GM21529 (cell line): Measurements from ENCODE around the gene HMGN4.
A peak's percentile ranks its signal among the peaks of the same experiment; 100 is the strongest.

Experiments
- ATAC-seq: cut with Tn5 transposase; IDR thresholded peaks from one replicate; pipeline ENCODE4 v1.9.1; 2021; ENCODE audit not compliant: unreplicated experiment

Gene HMGN4

DNA sequence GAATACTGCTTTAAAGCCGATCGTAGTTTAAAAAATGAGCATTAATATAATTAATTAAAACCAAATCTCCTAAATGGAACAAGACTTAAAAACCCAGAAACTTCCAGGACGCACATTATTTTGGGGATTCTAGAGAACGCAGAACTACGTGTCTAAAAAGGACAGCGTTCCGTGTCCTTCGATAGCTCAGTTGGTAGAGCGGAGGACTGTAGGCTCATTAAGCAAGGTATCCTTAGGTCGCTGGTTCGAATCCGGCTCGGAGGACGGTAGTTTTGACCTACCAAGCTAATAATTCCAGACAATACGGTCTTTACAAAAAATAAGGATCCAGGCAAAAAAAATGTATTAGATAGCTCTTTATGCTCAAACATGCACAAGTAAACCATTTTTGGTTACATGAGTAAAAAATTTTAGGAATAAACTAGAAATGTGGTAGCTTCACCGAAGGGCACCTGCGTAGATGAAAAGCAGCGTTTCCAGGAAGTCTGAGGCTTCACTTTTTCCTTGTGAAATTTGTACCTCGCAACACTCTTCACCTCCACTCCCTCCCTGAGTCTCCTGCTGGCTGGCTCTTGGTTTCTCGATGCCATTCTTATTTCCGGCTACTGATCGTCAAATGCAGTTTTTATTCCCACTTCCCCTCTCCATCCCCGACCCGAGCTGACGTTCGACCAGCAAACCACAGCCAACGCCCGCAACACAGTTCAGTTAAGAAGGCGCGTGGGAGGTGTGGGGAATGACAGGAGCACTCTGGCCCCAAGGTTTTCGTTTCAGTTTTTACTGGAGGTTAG is 39.0 kb downstream of the HMGN4 start:
- no peak for ATAC-seq

DNA sequence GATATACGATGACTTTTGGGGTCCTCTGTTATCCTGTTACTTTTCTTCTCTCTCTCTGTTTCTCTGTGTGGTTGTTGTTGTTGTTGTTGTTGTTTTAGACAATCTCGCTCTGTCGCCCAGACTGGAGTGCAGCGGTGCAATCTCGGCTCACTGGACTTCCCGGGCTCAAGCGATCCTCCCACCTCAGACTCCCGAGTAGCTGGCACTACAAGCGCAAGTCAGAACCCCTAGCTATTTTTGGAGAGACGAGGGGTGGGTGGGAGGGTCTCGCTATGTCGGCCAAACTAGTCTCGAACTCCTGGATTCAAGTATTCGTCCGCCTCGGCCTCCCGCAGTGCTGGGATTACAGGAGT is 39.5 kb downstream of the HMGN4 start:
- no peak for ATAC-seq

DNA sequence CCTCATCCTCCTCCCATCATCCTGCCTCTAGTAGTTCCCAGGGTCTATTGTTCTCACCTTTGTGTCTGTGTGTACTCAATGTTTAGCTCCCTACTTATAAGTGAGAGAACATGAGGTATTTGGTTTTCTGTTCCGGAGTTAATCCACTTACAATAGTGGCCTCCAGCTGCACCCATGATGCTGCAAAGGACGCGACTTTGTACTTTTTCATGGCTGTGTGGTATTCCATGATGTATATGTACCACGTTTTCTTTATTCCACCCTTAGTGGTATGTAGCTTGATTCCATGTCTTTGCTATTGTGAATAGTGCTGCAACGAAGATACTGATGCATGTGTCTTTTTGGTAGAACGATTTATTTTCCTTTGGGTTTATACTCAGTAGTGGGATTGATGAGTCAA is 40.1 kb downstream of the HMGN4 start:
- ATAC-seq: no peak

- ATAC-seq: no peak
Observed at GRCh38 chr6:26578741-26579140, 40.6 kb downstream of the HMGN4 start.

GRCh38 chr6:26581164-26581915 is 43.2 kb downstream of the HMGN4 start:
- ATAC-seq: no peak

DNA sequence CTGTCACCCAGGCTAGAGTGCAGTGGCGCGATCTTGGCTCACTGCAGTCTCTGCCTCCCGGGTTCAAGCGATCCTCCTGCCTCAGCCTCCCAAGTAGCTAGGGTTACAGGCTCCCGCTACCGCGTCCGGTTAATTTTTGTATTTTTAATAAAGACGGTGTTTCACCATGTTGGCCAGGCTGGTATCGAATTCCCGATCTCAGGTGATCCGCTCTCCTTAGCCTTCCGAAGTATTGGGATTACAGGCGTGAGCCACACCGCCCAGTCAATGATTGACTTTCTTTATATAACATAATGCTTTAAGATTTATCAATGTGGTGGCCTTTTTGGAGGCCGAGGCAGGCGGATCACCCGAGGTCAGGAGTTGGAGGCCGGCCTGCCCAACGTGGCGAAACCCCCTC is 50.8 kb downstream of the HMGN4 start:
- no peak for ATAC-seq

- no peak for ATAC-seq
Observed at GRCh38 chr6:26592649-26593048, 54.5 kb downstream of the HMGN4 start.

DNA sequence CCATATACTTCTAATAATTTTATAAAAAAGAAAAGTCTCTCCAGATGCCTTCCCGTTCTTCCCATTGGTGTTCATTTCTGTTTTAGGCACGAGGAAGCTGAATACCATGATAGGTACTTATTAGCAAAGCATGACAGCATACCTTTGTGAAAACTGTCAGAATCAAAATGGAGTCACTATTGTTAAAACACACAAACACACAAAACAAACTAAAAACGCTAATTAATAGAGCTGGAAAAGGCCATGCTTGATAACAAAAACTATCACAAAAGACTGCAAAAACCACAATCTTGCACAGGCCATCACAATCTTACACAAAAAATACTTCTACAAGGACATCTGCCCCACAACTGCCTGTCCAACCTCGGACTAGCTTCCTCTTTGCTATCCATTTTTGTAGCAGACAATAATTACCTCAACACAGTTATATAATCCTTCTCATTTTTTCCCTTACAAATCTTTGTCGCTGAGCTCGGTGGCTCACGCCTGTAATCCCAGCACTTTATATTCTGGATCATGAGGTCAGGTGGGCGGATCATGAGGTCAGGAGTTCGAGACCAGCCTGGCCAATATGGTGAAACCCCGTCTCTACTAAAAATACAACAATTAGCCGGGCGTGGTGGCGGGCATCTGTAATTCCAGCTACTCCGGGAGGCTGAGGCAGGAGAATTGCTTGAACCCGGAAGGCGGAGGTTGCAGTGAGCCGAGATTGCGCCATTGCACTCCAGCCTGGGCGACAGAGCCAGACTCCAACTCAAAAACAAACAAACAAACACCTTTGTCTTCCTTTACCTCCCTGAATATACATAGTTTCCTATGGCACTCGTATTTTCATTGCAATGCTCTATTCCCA is 55.3 kb downstream of the HMGN4 start:
- ATAC-seq: no peak

- ATAC-seq: no peak
Observed at GRCh38 chr6:26594131-26594498, 55.9 kb downstream of the HMGN4 start.

DNA sequence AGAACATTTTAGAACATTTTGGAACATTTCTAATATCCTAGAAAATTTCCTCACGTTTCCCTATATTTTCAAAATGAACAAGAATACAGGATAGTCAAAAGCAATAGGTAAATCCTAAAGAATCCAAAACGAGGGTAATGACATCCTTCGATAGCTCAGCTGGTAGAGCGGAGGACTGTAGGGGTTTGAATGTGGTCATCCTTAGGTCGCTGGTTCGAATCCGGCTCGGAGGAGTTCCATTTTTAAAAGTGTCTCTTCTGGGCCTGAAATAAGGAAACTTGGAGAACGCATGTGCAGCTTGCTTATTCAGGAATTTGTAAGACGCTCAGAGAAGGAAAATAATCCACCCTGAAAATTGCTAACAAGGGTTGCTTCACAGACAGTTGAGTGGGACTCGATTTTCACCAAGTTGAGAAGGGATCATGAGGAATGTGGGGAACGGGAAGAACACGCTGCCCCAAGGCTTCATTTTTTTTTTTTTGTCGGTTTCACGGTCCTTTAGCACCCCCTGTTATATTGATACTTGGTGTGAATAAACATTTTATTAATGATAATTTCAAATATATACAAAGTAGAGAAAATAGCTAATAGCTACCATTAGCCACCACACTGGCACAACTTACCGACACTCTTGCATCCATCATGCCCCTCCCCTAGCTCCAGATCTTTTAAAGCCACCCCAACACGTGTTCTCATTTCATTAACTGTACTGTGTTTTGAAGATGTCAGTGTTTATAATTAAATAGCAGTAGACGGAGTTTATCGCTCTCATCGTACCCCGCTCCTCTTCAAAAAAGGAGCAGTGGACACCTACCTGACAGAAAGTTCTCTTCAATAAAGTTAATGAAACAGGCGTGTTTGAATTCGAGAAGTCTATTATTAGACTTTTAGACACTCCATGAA is 56.8 kb downstream of the HMGN4 start:
- ATAC-seq: no peak

DNA sequence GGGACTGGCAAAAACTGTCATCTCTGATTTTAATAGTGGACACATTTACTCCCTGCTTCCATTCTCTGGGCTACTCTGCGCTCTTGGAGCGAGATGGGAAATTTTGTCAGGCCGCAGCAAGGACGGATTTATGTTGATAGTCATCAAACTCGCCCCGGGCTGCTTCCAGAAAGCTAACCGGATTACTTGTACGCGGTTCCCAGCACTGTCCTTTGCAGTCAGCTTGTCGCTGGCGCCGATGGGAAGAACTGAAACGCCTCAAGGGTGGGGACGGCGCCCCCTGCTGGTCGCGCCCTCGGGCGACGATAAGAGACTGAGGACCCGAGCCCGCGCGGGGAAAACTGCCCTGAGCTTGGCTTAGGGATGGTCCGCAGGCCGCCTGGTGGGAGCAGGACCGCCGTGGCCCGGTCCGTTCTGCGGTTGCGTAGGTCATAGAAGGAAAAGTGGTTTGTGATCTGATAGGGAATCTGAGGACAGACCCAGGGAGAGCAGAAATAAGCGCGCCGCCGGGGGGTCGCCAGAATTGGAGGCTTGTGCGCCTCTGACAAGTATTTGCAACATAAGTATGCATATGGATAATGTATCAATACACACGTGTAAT is 57.6 kb downstream of the HMGN4 start:
- ATAC-seq: peak; percentile 61
